Astrocyte (in vitro differentiated cells and primary cell): ENCODE measurements around the gene PEAK1.

Experiments used
- EZH2 ChIP-seq: IDR thresholded peaks from 2 replicates; pipeline ENCODE4 v1.6.1; 2012; ENCODE audit warnings: mild to moderate bottlenecking, low read length, inconsistent platforms; ENCODE audit not compliant: insufficient read depth
- TF ChIP-seq, protein P1 (sequence below): IDR thresholded peaks from 2 replicates; pipeline ENCODE4 v1.5.1; 2011; ENCODE audit warnings: low read depth, mild to moderate bottlenecking, inconsistent platforms, low read length, moderate library complexity; ENCODE audit not compliant: insufficient read depth

DNA sequence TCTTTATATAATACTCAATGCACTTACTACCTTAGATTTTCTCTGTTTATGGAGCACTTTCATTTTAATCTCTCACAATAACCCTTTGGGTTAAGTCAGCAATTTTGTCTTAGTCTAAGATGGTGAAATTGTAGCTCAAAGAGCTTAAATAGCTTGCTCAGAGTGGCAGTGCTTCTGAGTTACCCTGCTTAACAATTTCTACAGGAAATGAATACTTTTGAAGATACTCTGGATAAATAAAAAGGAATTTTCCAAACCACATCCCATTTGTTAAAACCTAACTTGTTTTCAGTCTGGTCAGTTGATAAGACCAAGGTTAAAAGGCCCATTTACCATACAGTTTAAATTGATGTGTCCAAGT, 38.0 kb upstream of the PEAK1 start:
- TF ChIP-seq, protein P1, sequence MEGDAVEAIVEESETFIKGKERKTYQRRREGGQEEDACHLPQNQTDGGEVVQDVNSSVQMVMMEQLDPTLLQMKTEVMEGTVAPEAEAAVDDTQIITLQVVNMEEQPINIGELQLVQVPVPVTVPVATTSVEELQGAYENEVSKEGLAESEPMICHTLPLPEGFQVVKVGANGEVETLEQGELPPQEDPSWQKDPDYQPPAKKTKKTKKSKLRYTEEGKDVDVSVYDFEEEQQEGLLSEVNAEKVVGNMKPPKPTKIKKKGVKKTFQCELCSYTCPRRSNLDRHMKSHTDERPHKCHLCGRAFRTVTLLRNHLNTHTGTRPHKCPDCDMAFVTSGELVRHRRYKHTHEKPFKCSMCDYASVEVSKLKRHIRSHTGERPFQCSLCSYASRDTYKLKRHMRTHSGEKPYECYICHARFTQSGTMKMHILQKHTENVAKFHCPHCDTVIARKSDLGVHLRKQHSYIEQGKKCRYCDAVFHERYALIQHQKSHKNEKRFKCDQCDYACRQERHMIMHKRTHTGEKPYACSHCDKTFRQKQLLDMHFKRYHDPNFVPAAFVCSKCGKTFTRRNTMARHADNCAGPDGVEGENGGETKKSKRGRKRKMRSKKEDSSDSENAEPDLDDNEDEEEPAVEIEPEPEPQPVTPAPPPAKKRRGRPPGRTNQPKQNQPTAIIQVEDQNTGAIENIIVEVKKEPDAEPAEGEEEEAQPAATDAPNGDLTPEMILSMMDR: no peak
- TF ChIP-seq EZH2: no peak
